B cell (primary cell): Measurements from ENCODE around the gene MEF2C. TPM values are rescaled to one million over a fixed set of nuclear protein-coding genes. Genes with fewer than 3 reads are reported as not detected.

ENCODE experiments used
- ATAC-seq: fragments of 200-7000 bp; cut with Tn5 transposase; one replicate; pipeline ENCODE4 v1.10.0; 2021; ENCODE audit warnings: low read depth, mild to moderate bottlenecking, moderate number of reproducible peaks, moderate library complexity
- CTCF ChIA-PET: fragments of 350-600 bp; sonication (Branson Sonifier 250); formaldehyde crosslinking; loops from one replicate; lab custom pipeline; 2021; ENCODE audit warnings: antibody characterized with exemption, inconsistent platforms; lab: Charles Lee
- POLR2A ChIA-PET: fragments of 350-600 bp; sonication (Branson Sonifier 250); formaldehyde crosslinking; loops from one replicate; lab custom pipeline; 2021; ENCODE audit warnings: antibody characterized with exemption; lab: Charles Lee
- DNase-seq: peaks from one replicate; pipeline ENCODE4 v3.0.0; 2013
- H2AFZ ChIP-seq: 2 replicates; pipeline ENCODE4 v1.6.1; 2012; ENCODE audit warnings: mild to moderate bottlenecking, low read depth, low read length; ENCODE audit not compliant: insufficient read depth, poor library complexity, severe bottlenecking
- H3K27ac ChIP-seq, 2 donors: 1 replicate in 1 of 2; 2 replicates in 1 of 2; pipeline ENCODE4 v1.5.1; 2012 to 2013; ENCODE audit warnings: low read length in 2 of 2, mild to moderate bottlenecking in 2 of 2, moderate library complexity in 1 of 2
- H3K27me3 ChIP-seq, 4 experiments: fragments of 200-600 bp in 1 of 4; sonication (generic) in 1 of 4; replicated peaks in 1 of 4; 1 replicate in 2 of 4; 2 replicates in 2 of 4; pipeline versions ENCODE4 v1.6.1 to v1.7.0; 2013 to 2016; ENCODE audit warnings: low read length in 3 of 4, mild to moderate bottlenecking in 2 of 4, mixed read lengths in 1 of 4, moderate library complexity in 1 of 4; ENCODE audit not compliant: insufficient read depth in 4 of 4, control insufficient read depth in 3 of 4; ENCODE audit errors: control extremely low read depth in 1 of 4
- H3K36me3 ChIP-seq, 2 experiments: replicated peaks in 1 of 2; 1 replicate in 1 of 2; 2 replicates in 1 of 2; pipeline versions ENCODE4 v1.6.1 to v1.7.1; 2013; ENCODE audit warnings: low read length in 1 of 2; ENCODE audit not compliant: insufficient read depth in 2 of 2, control insufficient read depth in 1 of 2; ENCODE audit errors: control extremely low read depth in 1 of 2, extremely low read depth in 1 of 2
- H3K4me1 ChIP-seq, 2 donors: fragments of 200-600 bp in 1 of 2; sonication (generic) in 1 of 2; 1 replicate in 1 of 2; 2 replicates in 1 of 2; pipeline versions ENCODE4 v1.5.1 to v1.6.1; 2013 to 2017; ENCODE audit warnings: low read length in 2 of 2; ENCODE audit not compliant: control insufficient read depth in 2 of 2, insufficient read depth in 2 of 2
- H3K4me2 ChIP-seq: replicated peaks from 2 replicates; pipeline ENCODE3; 2012; ENCODE audit warnings: mild to moderate bottlenecking, low read depth, low read length; ENCODE audit not compliant: poor library complexity, severe bottlenecking
- H3K4me3 ChIP-seq, 5 experiments: fragments of 200-600 bp in 1 of 5; sonication (generic) in 1 of 5; 1 replicate in 3 of 5; 2 replicates in 2 of 5; pipeline versions ENCODE4 v1.5.1 to v1.7.0; 2011 to 2016; ENCODE audit warnings: low read length in 4 of 5, mild to moderate bottlenecking in 4 of 5, low read depth in 2 of 5, control low read depth in 1 of 5, moderate library complexity in 1 of 5; ENCODE audit not compliant: insufficient read depth in 1 of 5; ENCODE audit errors: control extremely low read depth in 1 of 5, extremely low read depth in 1 of 5
- H3K79me2 ChIP-seq: fragments of 200-600 bp; sonication (generic); one replicate; pipeline ENCODE4 v1.6.0; 2016; ENCODE audit warnings: low read length; ENCODE audit not compliant: control insufficient read depth, insufficient read depth
- H3K9ac ChIP-seq: fragments of 200-600 bp; sonication (generic); 2 replicates; pipeline ENCODE4 v1.6.1; 2017; ENCODE audit warnings: mild to moderate bottlenecking, low read length, moderate library complexity
- H3K9me3 ChIP-seq, 3 donors: one replicate each; pipeline versions ENCODE4 v1.6.1 to v1.7.1; 2013; ENCODE audit warnings: low read length in 2 of 3; ENCODE audit not compliant: control insufficient read depth in 2 of 3, insufficient read depth in 1 of 3; ENCODE audit errors: control extremely low read depth in 1 of 3
- H4K20me1 ChIP-seq: 2 replicates; pipeline ENCODE4 v1.6.0; 2012; ENCODE audit warnings: mild to moderate bottlenecking, low read length; ENCODE audit not compliant: insufficient read depth, control insufficient read depth, poor library complexity, severe bottlenecking
- H3K27ac Mint-ChIP-seq: one replicate; pipeline ENCODE4 v1.8.0; 2021; ENCODE audit warnings: mixed read lengths
- H3K27me3 Mint-ChIP-seq: one replicate; pipeline ENCODE4 v1.8.0; 2021; ENCODE audit warnings: mixed read lengths
- H3K4me1 Mint-ChIP-seq: one replicate; pipeline ENCODE4 v1.8.0; 2021; ENCODE audit warnings: mixed read lengths
- H3K4me3 Mint-ChIP-seq: one replicate; pipeline ENCODE4 v1.8.0; 2021; ENCODE audit warnings: mixed read lengths
- H3K9me3 Mint-ChIP-seq: one replicate; pipeline ENCODE4 v1.8.0; 2022; ENCODE audit warnings: mixed read lengths; ENCODE audit not compliant: insufficient read depth
- CTCF ChIP-seq: fragments of 200-600 bp; IDR thresholded peaks from one replicate; pipeline ENCODE4 v1.8.0; 2022; ENCODE audit warnings: antibody characterized with exemption, mild to moderate bottlenecking
- EZH2 ChIP-seq: IDR thresholded peaks from 2 replicates; pipeline ENCODE4 v1.6.1; 2012; ENCODE audit warnings: borderline replicate concordance, low read depth, mild to moderate bottlenecking, moderate library complexity, low read length; ENCODE audit not compliant: insufficient read depth, poor library complexity, severe bottlenecking
- WGBS: methylation state at CpG from one replicate; pipeline ENCODE4 v1.1.5; 2013; ENCODE audit warnings: missing lambda C conversion rate; ENCODE audit not compliant: insufficient coverage; 5-methylcytosine and 5-hydroxymethylcytosine counted together
- intact Hi-C: fragments of 100-400 bp; cut with micrococcal nuclease; formaldehyde crosslinking; loops from one replicate; pipeline ENCODE4 v1.10.0; 2022
- polyA plus RNA-seq: library from polyadenylated mRNA; depleted of rRNA; stranded (reverse); fragments of >200 nt; gene quantifications from 2 replicates; pipeline ENCODE4 v1.2.3, GENCODE V29; 2012
- total RNA-seq, 2 donors: library from RNA; stranded (reverse); fragments of 120-200 nt in 1 of 2; gene quantifications; 1 replicate in 1 of 2; 2 replicates in 1 of 2; pipeline versions ENCODE4 v1.2.3 to v1.2.4, GENCODE V29; 2013 to 2022

The MEF2C gene
- total and polyA plus RNA-seq, 2 donors (not counting 1 experiment from before 2014, with no cell fraction given): 97.4 to 354 TPM

- Mint-ChIP-seq H3K27ac (no peak overlapping the region), H3K27me3 (no peaks in the 10 kb centered on the region), H3K4me3 (no peak overlapping the region), H3K9me3 (no peaks in the 10 kb centered on the region), H3K4me1 (no peaks in the 10 kb centered on the region)
- WGBS: 83% methylated on average over 1 of the region's 1 CpG
- TF ChIP-seq CTCF (no peak), EZH2 (no peak)
- intact Hi-C loops: no loop called here
- POLR2A ChIA-PET: no interaction called here
- H3K79me2 ChIP-seq: no peaks in the 10 kb centered on the region
- no peak overlapping the region for H2AFZ ChIP-seq
- no peak overlapping the region for H3K4me2 ChIP-seq
- ATAC-seq (no peak), DNase-seq (no peak)
- H3K9me3 ChIP-seq: no peaks in the 10 kb centered on the region
- no peaks in the 10 kb centered on the region for H3K4me1 ChIP-seq
- H3K9ac ChIP-seq: no peak overlapping the region
- H3K27ac ChIP-seq: no peak overlapping the region
- H3K27me3 ChIP-seq: no peaks in the 10 kb centered on the region
- no peaks in the 10 kb centered on the region for H3K36me3 ChIP-seq
- H3K4me3 ChIP-seq: no peak overlapping the region
- CTCF ChIA-PET: interaction anchor here (0.8 kb wide), 1 partner anchor 10 kb away, joined by 3 read pairs; no protein-coding TSS in a partner anchor
- H4K20me1 ChIP-seq: no peaks in the 10 kb centered on the region
Observed at GRCh38 chr5:88930335-88930734, 47.4 kb upstream of the MEF2C start.

- no peak overlapping the region for H3K9ac ChIP-seq
- WGBS: 100% methylated on average over 4 of the region's 6 CpGs
- DNase-seq: no peak
- ATAC-seq: no peak
- Mint-ChIP-seq H3K27ac (no peak overlapping the region), H3K9me3 (no peaks in the 10 kb centered on the region), H3K4me1 (peaks cover 2% of the 10 kb centered on the region), H3K4me3 (no peak overlapping the region), H3K27me3 (no peaks in the 10 kb centered on the region)
- no peaks in the 10 kb centered on the region for H3K9me3 ChIP-seq
- TF ChIP-seq EZH2: no peak
- TF ChIP-seq CTCF: no peak
- intact Hi-C loops: no loop called here
- H3K27me3 ChIP-seq: no peaks in the 10 kb centered on the region
- no peaks in the 10 kb centered on the region for H3K4me1 ChIP-seq
- H2AFZ ChIP-seq: no peak overlapping the region
- no peak overlapping the region for H3K4me3 ChIP-seq
- POLR2A ChIA-PET: no interaction called here
- no peaks in the 10 kb centered on the region for H3K79me2 ChIP-seq
- no peak overlapping the region for H3K27ac ChIP-seq
- no peaks in the 10 kb centered on the region for H4K20me1 ChIP-seq
- no peak overlapping the region for H3K4me2 ChIP-seq
- H3K36me3 ChIP-seq: no peaks in the 10 kb centered on the region
- CTCF ChIA-PET: interaction anchor here (0.8 kb wide), 1 partner anchor 11 kb away, joined by 3 read pairs; no protein-coding TSS in a partner anchor
Observed at GRCh38 chr5:88929385-88929784, 46.4 kb upstream of the MEF2C start.
